Endometrial microvascular endothelial cells (primary cell): ENCODE data around the gene ZNF316. TPM values are rescaled to one million over a fixed set of nuclear protein-coding genes. Genes with fewer than 3 reads are reported as not detected.
"Not testable (repeated sequence)": the region's sequence is repeated elsewhere in the genome, so short reads cannot be mapped to it uniquely, and the experiment has no call there.

Experiments used
- in situ Hi-C: cut with HindIII; loops from 2 replicates; pipeline ENCODE4 v1.10.0; 2017; ENCODE audit warnings: low sequenced_read_pairs, low pct_unique_long_range_greater_than_20kb; ENCODE audit errors: inconsistent ontology term
- total RNA-seq: library from RNA; depleted of rRNA; stranded (reverse); fragments of >200 nt; gene quantifications from one replicate; pipeline ENCODE4 v1.2.3, GENCODE V29; 2015; ENCODE audit errors: inconsistent ontology term

ZNF316 gene
- total RNA-seq, 1 donor from 2014 or later: 7.4 TPM

- in situ Hi-C loops: no loop called here
Measured at GRCh38 chr7:6618621-6619020, 18.5 kb upstream of the ZNF316 start.

GRCh38 chr7:6619961-6620360 is 17.2 kb upstream of the ZNF316 start:
- in situ Hi-C loops: no loop called here

- in situ Hi-C loops: no loop called here
Measured at GRCh38 chr7:6621195-6622133, 15.7 kb upstream of the ZNF316 start.

- in situ Hi-C loops: no loop called here
Measured at GRCh38 chr7:6622134-6622710, 14.9 kb upstream of the ZNF316 start.

GRCh38 chr7:6623589-6624245 is 13.4 kb upstream of the ZNF316 start:
- in situ Hi-C loops: no loop called here

- in situ Hi-C loops: no loop called here
Measured at GRCh38 chr7:6624246-6624611, 12.9 kb upstream of the ZNF316 start.

GRCh38 chr7:6628045-6628444 is 9.1 kb upstream of the ZNF316 start:
- in situ Hi-C loops: no loop called here

- in situ Hi-C loops: no loop called here
Measured at GRCh38 chr7:6630007-6630849, 6.9 kb upstream of the ZNF316 start.

GRCh38 chr7:6631605-6632004 is 5.5 kb upstream of the ZNF316 start:
- in situ Hi-C loops: no loop called here

GRCh38 chr7:6634021-6634420 is 3.1 kb upstream of the ZNF316 start:
- in situ Hi-C loops: no loop called here

GRCh38 chr7:6634971-6635370 is 2.1 kb upstream of the ZNF316 start:
- in situ Hi-C loops: not testable (repeated sequence)

GRCh38 chr7:6637544-6638229 is 569 bp downstream of the ZNF316 start:
- in situ Hi-C loops: no loop called here

GRCh38 chr7:6639032-6639431 is 1.9 kb downstream of the ZNF316 start:
- in situ Hi-C loops: no loop called here

GRCh38 chr7:6639627-6640026 is 2.5 kb downstream of the ZNF316 start:
- in situ Hi-C loops: no loop called here

- in situ Hi-C loops: no loop called here
Measured at GRCh38 chr7:6640246-6640721, 3.2 kb downstream of the ZNF316 start.

GRCh38 chr7:6641305-6642035 is 4.4 kb downstream of the ZNF316 start:
- in situ Hi-C loops: no loop called here

GRCh38 chr7:6642239-6642839 is 5.2 kb downstream of the ZNF316 start:
- in situ Hi-C loops: no loop called here
